Right renal cortex interstitium (tissue), 3 donors: Measurements from ENCODE around the gene SFXN5. TPM values are rescaled to one million over a fixed set of nuclear protein-coding genes. Genes with fewer than 3 reads are reported as not detected.

Experiments used
- DNase-seq, 3 donors: peaks; one replicate each; pipeline ENCODE4 v3.0.0-alpha.2; 2013; ENCODE audit warnings: low read depth in 3 of 3, low spot score in 2 of 3
- polyA plus RNA-seq, 3 donors: library from polyadenylated mRNA; unstranded; fragments of 120-200 nt; gene quantifications; one replicate each; pipeline ENCODE4 v1.2.1, GENCODE V29; 2013; ENCODE audit not compliant: insufficient read length in 3 of 3

The SFXN5 gene
- polyA plus RNA-seq, 3 donors: 23.2 to 25.7 (median 23.9) TPM

DNA sequence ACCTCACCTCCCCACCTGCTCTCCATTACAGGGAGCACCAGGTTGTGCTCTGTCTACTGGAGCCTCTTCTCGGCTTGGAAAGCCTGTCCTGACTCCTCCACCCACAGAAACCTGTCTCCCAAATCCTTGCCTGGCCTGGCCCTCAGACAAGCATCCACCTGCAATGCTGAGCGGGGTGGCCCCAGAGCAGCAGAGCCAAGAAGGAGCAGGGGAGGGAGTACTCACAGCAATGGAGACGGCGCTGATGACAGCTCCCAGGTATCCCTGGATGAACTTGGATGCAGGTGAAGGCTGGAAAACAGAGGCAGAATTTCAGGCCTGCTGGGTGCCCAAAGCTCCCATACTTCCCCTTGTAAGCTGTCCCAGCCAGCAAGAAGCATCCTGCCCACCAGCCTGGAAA is 72.8 kb downstream of the SFXN5 start:
- no peak for DNase-seq

DNA sequence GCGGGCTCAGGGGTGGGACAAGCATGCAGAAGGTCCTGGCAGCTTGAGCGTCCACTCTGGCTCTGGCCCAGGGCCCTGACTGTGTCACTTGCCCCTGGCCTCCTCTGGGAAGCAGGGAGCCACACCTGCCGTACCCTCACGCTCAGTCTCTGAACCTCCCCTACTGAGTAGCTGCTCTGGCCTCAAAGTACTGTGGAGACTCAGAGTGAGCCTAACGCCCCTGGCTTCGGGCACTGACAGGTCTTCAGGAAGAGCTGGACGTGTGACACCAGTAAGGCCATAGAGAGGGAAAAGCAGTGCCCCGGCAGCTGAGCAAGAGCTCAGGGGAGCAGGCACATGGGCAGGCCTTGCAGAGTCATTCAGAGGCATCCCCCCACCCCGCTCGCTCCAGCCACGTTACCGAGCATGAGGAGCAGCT is 73.3 kb downstream of the SFXN5 start:
- no peak for DNase-seq

DNA sequence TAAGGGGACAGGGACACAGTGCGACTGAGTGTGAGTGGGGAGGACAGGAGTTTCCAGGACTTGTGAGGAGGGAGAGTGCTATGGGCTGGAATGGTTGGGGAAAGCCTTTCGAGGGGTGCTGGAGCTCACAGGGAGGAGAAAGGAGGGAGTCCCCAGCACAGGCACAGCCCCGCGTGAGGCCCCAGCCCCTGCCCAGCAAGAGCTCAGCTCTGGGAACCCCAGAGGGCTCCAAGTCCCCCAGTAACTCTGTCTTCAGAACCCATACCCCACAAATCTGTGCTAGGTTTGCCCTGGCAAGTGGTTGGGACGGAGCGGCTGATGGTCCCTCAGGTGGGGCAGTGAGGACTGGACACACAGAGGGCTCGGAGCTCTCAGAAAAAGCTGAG is 75.4 kb downstream of the SFXN5 start:
- DNase-seq: no peak

DNA sequence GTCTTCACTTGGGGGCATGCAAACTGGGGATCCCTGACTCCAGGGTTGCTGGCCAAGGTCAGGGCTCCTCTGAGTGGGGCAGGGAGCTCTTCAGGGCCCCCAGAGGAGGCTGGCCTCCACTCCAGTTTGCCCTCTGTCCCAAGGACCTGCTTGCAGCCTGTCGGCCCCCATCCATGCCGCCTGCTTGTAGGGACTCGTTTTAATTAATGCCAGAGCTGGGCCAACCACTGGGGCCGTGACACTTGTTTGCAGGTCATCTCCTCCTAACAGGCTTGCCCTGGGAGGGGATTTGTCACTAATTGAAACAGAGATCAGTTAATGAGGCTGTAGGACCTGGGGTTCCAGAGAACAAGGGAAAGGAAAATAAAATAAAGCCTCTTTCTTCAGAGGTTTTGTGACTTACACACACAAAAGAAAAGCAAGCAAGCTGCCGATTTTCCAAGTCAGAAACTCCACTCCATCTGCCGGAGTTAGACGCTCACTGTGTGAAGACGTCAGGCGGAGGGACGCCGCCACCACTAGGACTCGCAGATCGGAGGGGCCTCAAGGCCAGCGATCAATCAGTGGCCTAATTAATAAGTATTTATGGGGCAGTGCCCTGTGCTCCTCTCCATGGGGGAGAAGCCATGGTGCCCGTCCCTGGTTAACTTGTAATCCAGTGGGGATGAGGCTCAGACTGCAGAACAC is 75.9 kb downstream of the SFXN5 start:
- no peak for DNase-seq

DNA sequence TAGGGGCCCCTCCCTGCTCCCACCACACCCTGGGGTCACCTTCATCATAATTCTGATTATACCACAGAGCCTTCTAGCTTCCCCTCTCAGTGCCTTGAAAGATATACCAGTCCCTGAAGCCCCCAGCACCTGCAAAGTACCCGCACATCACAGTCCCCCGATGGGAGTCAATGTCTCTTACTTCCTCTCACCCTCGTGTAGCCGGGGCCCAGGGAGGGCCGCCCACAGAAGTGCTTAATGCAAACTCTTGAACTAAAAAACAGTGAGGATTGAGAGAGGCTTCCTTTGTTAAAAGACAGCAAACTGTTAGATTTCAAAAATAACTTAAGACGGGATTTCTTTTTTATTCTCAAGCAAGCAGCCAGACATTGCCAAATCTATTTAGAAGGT is 76.5 kb downstream of the SFXN5 start:
- no peak for DNase-seq

DNA sequence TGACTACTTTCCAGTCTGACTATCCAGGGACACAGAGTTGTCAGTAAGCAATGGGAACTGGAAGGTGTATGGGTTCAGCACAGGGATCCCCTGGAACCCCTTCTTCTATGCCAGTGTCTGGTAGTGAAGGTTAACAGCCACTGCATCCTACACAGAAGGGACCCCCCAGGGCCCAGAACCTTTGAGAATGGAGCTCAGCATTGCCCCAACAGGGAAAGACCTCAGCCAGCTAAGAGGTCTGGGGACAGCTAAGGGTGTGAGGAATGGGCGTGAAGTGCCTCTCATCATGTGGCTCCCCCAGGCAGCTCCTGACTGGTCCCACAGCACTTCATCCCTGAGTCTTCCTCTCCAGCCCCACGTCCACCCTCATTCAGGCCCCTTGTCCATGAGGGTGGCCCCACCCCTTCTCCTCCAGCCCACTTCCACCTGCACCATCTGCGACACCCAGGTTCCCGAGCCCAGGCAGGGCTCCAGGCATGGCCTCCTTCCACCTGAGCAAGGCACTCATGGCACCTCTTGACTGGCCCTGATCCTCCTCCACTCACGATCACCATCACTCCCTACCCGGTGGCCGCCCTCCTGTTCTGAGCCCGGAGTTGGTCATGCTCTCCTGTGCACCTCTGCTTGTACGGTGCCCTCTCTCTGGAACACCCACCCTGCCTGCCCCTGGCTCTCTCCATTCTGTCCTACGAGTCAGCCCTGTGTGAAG is 77.1 kb downstream of the SFXN5 start:
- no peak for DNase-seq

DNA sequence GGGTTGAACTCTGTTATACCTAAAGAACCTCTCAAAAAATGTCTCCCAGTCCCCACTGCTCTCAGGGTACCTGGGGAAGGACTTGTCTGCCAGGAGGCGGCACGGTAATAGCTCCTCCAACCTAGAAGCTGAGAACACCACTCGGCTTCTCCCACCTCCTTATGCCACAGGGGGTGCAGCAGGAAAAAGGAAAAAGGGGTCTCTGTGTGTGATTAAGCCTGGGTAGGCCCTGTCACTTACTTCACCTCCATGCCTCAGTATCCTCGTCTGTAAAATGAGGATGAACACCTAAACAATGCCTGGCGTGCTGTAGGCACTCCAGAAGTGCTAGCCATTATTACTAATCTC is 77.6 kb downstream of the SFXN5 start:
- DNase-seq: no peak

DNA sequence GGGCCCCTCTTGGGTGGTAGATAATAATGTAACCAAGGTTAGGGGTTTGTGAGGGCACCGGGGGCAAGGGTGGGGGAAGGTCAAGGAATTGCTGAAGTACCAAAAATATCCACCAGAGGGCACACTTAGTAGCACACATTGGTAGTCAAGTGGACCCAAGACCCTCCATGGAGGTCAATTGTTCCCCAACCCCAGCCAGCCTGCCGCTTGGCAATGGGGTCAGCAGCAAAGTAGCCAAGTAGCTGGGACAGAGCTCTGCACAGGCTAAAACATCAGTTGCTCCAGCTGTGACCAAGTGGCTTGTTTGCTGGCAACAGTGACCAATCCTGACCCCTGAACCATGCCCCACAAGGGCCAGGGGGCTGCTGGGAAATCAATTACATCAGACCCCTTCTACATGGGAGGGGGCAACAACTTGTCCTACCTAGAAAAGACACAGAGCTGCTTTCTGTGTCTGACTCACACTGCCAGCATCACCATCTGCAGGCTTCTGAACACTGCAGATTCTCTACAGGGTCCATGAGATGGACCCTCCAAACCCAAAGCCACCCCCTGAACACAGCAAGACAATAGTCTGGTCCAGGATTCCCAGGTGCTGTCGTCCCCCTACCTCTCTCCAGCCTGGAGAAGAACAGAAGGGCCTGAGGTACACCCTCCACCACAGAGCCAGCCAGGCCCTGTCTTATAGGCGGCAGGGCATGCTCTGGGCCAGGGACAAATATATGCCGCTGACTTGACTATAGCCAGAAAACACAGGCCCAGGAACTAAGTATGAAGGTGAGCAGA is 78.2 kb downstream of the SFXN5 start:
- DNase-seq: no peak

DNA sequence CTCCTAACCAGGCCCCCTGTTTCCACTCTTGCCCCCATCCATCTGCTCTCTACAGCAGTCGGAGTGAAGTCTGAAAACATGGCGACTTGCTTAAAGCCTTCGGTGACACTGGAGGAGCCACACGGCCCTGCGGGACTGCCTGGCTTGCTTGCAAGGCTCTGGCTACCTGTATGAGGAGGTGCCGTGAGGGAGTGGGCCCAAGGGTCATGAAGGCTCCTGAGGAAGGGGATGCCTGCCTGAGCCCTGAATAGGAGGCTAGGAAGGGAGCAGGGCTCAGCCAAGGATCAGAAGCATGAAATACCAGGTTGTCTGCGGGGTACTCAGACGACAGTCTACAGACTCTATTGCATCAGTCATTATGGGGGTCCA is 78.8 kb downstream of the SFXN5 start:
- DNase-seq: no peak

DNA sequence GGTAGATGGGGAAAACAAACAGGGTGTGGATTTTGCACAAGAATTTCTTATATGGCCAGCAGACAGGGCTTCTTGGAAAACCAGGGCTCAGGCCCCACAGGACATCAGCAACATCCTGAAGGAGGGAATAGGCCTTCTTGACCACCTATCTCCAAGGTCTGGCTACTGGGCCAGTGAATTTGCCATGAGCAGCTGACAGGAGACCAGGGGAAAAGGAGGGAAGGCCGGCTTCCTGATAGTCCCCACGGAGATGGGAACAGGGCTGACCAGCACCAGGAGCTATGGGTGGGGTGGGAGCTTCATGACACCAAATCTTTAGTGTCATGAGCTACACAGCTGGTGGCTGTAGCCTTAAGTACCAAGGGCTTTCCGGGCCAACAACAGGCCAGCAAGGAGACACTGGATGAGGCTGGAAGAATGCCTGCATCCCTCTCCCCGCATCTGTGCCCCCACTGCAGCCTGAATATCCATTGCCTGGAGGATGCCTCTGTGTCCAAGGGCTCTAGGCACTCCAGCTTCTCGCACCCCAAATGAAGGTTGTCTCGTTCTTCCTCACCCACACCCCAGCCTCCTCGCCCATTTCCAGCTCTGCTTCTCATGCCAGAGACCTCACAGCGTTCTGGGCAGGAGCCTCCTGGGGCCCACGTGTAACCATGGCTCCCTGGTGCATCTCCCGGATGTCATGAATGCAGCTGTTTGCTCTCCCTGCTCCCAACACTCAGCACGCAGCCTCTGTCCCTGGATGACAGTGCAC is 79.4 kb downstream of the SFXN5 start:
- DNase-seq: no peak

DNA sequence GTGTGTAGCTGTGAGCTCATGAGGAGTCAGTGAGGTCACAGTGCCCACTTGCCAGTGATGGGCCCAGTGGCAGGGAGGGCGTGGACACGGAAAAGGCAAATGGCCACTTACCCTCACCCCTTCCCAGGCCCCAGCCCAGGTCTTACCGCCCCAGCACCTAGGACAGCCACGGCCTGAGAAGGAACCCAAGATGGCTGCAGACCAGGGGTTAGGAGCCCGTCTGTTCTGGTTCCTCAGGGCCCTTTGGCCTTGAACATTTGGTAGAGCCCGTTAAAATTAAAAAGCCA is 80.1 kb downstream of the SFXN5 start:
- DNase-seq: no peak

DNA sequence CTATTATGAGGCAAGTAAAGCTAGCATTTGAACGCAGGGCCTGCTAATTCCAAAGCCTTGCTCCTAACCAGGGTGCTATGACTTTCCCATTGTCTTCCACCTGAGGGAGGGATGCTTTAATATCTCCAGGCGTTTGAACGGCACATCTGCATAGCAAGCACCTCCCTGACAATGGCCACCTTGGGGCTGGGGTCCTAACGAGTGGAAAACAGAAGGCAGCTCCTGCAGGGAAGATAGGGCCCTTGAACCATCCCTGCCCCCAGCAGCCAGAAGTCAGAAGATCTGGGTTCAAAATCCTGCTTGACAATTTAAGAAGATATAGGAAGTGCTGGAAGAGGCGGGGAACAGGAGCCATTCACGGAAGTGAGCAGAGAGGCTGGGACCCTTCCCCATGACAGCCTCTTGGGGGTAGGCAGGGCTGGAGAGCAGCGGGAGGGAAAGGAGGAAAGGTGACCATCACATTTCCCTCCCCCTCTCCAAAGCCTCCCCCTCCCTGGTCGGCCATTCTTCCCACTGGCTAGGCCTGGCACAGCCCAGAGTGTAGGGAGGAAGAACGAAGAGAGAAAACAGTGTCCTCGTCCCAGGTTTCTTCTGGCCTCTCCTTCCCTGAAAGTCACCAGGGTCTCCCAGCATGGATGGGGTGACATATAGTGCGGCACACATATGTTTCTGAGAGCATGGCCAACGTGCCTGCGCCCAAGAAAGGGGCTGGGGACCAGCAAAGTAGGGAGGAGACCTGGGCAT is 80.6 kb downstream of the SFXN5 start:
- DNase-seq: no peak

DNA sequence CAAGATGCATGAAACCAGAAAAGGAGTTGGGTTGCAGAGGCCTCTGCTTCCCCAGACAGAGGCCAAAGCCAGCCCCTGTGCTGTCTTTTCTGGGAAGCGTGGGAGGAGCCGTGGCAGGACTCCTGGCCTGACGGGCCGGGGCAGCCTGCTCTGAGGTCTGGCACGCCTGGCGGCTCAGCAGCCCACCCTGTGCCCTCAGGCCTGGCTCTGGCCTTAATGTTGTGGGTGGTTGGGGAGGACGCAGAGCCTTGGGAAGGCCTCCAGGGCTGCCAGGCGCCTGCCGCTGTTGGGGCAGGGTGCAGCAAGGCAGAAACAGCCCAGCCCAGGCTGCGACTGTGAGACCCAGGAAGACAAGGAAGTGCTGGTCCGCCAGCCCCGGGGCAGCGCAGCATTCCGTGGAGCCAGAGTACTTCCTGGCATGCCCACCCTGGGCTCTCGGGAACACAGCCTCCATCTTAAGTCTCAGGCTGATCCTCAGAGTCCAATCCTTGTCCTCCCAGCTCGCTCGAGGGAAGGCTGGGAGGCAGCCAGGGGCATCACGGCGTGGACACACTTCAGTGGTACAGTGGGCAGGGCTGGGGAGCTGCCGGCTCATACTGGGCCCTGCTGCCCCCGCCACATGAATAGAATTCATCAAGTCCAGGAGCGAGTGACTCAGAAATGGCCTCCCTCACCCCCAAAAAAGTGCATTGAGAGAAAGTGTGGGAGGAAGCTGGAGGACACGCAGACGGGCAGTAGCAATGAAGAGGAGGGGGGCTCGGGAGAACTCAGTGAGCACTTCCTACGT is 81.5 kb downstream of the SFXN5 start:
- DNase-seq: no peak

DNA sequence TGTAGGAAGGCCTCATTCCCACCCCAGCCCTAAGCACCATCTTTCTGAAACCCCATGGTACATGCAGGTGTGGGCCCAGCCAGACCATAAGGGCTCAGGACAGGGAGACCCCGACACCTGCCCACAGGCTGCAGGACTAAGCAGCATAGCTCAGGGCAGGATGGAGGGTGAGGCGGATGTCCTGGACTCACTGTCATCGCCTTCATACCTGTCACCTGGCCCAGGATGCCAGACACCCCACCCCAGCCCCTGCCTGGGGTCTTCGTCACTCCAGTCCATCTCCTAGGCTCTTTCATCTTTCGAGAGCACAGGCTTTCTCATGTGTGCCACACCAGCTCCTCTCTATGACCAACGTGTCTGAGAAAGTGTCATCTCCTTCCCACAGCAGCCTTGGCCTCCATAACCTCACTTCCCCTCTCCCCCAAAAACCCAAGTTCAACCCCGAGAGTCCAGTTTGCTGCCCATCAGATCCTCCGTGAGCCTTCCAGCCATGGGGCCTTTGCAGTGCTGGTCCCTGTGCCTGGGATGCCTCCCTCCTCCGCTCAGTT is 82.7 kb downstream of the SFXN5 start:
- DNase-seq: no peak

DNA sequence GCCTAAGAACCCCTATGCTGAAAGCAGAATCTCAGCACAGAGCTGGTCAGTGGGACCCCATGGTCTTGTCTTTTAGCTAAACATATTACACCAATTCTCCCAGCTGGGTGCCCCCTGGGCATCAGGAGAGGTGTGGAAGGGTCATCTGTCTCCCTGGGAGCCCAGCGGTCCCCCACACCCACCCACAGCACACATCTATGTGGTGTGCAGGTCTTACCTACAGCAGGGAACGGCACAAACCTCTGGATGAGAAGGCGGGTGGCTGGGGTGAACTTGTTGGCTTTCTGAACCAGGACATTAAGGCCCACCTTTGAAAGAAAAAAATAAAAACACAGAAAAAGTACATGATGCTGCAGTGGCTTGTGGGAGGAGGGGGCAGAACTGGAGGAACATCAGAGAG is 83.5 kb downstream of the SFXN5 start:
- DNase-seq: no peak

DNA sequence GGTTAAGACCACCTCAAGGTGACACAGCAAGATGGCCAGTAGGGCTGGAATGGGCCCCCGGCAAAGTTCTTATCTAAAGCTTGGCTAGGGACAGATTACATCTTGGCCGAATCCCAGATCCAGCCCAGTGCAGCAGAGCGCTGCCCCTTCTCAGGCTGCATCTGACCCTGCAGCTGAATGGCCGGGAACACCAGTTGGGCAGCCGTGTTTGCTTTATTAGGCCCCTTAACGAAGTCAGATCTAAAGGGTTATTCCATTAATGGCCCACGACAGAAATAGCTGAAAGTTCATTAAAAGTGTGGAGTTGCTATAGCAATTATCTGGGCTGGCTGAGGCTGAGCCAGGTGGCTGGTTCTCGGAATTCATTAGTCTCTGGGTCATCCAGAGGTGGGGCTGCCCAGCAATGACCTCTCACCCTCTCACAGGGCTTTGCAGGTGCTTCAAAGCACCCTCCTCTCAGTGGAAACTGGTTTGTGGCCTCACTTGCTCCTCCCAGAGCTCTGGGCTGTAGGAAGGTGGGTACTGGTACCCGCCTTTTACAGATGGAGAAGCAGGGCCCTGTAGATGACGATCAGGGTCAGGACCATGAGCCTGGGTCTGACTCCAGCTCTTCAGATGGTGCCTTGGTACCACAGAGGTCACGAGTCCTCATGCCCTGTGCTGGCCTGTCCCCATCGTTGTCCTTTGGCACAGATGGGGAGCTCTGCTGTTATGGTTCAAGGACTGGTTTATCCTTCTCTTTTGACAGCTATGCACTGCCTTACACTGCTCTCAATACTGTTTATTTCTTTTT is 85.4 kb downstream of the SFXN5 start:
- DNase-seq: no peak

DNA sequence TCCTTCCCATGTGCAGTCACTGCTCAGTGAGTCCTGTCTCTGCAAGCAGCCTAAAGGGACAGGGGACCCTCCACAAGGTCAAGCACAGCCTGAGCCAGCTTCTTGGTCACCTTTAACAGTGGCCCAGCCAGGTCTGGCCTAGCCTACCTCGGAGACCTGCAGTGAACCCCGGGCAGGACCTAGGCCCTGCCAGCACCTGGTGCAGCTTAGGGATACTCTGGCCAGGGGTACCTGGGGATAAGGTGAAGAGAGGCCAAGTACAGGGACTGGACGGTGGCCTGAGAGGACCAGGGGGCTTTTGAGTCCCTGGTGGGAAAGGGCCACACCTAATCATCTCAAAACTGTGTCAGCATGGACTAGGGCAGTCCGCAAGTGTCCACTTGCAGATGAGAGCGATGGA is 86.4 kb downstream of the SFXN5 start:
- DNase-seq: no peak

DNA sequence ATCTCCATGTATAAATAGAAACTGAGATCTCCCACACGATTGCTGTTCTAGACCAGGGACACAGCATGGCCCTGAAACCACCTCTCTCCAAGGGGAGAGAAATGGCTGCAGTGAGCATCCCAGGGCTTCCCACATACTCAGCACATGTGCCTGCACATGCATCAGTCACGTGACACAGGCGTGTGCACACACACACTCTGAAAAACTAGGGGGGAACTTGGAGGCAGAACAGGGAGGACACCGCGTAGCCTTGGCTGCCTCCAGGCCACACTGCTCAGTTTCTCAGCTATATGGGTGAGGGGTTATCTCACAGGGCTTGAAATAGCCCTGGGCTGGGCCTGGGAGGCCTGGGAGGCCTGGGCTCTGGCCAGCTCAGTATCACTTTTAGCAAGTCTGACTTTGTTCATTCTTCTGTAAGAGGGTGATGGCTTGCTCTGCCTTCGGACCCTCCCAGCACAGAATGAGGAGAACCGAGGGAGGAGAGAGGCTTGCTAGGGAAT is 87.3 kb downstream of the SFXN5 start:
- no peak for DNase-seq
